GM18873 (cell line): ENCODE data around the gene ANO2.
"Not testable (repeated sequence)": the region's sequence is repeated elsewhere in the genome, so short reads cannot be mapped to it uniquely, and the experiment has no call there.

Source experiments
- ATAC-seq: cut with Tn5 transposase; IDR thresholded peaks from one replicate; pipeline ENCODE4 v1.9.1; 2021; ENCODE audit warnings: mild to moderate bottlenecking, moderate library complexity, moderate number of reproducible peaks; ENCODE audit not compliant: unreplicated experiment, low FRiP score

Gene ANO2

DNA sequence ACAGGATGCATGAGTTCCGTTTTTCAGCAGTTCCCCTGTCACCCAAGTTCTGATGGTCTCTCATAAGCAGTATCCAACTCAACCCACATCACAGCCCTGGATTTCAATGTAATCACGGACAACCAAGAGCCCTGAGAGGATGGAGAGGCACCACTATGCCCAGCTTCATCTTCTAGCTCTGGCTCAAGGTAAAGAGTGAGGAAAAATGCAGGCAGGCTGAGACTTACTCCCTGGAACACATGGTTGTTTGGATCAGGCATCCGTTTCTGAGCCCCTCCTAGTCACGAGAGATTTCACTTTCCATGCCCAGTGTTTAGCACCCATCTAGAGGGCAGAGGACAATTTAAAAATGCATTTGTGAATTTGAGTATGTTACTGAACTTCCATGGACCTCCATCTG lies 45.0 kb downstream of the ANO2 start:
- no peak for ATAC-seq

GRCh38 chr12:5899675-5900074 lies 45.4 kb downstream of the ANO2 start:
- no peak for ATAC-seq

DNA sequence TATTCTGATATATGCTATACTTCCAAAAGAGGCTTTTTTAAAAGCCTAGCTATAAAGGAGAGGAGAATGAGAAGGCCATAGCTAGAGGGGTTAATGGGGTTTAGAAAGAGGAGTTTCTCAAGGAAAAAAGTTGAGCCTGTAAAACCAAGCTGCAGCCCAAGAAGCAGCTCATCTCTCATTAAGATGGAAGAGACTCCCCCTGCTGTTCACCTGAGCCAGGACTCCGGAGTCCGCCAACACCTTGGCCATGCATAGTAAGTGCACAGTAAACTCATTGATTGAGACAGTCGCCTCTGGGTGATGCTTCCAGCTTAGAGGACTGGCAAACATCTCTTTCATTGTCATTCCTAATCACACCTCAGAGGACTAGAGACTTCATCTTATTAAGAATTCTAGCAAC lies 46.2 kb downstream of the ANO2 start:
- no peak for ATAC-seq

- no peak for ATAC-seq
Measured at GRCh38 chr12:5889381-5890047, 55.5 kb downstream of the ANO2 start.

DNA sequence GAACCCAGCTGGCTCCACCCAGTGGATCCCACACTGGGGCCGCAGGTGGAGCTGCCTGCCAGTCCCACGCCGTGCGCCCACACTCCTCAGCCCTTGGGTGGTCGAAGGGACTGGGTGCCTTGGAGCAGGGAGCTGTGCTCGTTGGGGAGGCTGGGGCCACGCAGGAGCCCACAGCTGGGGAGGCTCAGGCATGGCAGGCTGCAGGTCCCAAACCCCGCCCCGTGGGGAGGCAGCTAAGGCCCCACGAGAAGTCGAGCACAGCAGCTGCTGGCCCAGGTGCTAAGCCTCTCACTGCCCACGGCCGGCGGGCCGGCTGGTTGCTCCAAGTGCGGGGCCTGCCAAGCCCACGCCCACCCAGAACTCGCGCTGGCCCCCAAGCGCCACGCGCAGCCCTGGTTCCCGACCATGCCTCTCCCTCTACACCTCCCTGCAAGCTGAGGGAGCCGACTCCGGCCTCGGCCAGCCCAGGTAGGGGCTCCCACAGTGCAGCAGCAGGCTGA lies 56.2 kb downstream of the ANO2 start:
- ATAC-seq: no peak

DNA sequence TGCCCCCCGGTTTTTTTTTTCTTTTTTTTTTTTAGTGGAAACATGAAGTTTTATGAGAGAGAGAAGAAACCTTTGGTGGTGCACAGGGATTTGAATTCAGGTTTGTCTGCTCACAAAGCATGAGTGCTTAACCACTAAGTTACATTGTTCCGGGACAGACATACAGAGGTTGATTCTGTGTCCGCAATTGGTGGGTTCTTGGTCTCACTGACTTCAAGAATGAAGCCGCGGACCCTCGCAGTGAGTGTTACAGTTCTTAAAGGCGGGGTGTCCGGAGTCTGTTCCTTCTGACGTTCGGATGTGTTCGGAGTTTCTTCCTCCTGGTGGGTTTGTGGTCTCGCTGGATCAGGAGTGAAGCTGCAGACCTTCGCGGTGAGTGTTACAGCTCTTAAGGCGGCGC lies 57.2 kb downstream of the ANO2 start:
- ATAC-seq: not testable (repeated sequence)

DNA sequence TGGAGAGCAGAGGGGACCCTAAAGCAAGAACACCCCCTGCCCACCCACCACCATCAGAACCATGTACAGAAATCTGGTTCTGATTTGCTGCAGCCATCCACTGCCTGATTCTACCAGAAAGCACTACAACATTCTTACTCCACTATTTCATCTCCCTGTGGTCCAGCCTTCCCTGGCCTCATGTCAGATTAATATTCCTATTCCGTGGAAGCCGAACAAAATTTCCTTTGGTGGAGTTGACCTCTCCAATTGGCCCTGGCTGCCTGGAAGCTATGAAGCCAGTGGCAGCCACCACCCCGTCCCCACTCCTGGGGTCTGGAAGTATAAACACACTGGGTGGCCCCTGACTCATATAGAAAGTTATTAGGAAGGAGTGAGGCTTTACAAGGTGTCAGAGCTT lies 60.2 kb downstream of the ANO2 start:
- ATAC-seq: no peak

DNA sequence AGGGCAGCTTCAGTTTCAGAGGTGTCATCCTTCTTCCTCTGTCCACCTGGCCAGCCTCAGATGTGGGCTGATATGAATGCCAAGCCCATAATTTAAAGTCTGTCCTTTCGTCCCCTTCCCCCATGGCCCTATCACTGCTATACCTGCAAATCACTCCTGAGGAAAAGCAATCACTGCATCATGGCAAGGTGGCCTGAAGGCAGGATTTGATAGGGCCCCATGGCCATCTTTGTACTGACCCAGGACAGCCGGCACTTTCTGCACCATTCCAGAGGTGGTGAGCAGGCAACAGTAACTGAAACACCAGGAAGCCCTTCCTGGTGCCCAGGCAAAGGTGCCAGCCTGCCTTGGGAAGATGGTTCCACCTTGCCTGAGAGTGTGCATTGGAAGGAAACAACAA lies 60.8 kb downstream of the ANO2 start:
- no peak for ATAC-seq

- no peak for ATAC-seq
Measured at GRCh38 chr12:5882511-5883190, 62.4 kb downstream of the ANO2 start.

DNA sequence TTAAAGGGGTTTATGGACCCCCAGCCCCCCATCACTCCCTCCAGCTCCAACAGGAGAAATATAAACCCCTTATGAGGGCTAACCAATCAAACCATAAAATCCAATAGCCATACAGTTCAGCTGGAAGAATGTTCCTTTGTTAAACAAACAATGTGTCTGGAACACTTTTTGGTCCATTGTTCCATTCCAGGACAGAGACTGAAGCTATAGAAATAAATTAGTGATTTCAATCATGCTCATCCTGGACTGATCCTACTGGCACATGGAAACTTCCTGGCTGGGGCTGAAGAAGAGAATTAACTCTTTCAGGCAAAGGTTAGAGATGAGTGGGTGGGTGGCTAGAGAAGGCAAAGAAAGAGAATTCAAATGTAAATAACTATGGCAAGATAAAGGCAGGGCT lies 63.4 kb downstream of the ANO2 start:
- ATAC-seq: no peak

DNA sequence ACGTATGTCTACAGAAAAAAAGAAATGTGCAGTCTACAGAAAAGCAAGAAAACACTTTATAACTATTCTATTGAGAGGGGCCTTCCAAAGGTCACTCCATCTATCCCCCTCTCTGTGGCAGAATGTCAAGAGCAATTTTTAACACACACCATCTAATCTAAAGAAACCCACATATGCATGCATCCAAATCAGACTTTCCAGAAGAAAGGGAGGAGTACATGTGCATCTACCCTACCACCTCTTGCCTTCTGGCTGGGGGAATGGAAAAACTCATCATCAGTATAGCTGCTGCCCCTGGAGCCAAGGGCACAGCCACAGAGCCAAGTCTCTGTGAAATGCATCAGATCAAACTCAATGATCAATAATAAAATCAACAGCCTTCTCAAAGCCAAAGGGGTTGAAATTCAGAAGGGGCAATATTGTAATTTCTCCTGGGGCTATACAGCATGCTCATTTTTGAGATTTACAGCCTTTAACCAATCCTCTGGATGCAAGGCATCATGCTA lies 63.9 kb downstream of the ANO2 start:
- no peak for ATAC-seq

- no peak for ATAC-seq
Measured at GRCh38 chr12:5875851-5876250, 69.2 kb downstream of the ANO2 start.

GRCh38 chr12:5874514-5874913 lies 70.5 kb downstream of the ANO2 start:
- no peak for ATAC-seq

GRCh38 chr12:5873281-5873919 lies 71.7 kb downstream of the ANO2 start:
- no peak for ATAC-seq

- no peak for ATAC-seq
Measured at GRCh38 chr12:5872745-5873144, 72.3 kb downstream of the ANO2 start.

- ATAC-seq: no peak
Measured at GRCh38 chr12:5871741-5872140, 73.3 kb downstream of the ANO2 start.

GRCh38 chr12:5870183-5870582 lies 74.9 kb downstream of the ANO2 start:
- ATAC-seq: no peak

DNA sequence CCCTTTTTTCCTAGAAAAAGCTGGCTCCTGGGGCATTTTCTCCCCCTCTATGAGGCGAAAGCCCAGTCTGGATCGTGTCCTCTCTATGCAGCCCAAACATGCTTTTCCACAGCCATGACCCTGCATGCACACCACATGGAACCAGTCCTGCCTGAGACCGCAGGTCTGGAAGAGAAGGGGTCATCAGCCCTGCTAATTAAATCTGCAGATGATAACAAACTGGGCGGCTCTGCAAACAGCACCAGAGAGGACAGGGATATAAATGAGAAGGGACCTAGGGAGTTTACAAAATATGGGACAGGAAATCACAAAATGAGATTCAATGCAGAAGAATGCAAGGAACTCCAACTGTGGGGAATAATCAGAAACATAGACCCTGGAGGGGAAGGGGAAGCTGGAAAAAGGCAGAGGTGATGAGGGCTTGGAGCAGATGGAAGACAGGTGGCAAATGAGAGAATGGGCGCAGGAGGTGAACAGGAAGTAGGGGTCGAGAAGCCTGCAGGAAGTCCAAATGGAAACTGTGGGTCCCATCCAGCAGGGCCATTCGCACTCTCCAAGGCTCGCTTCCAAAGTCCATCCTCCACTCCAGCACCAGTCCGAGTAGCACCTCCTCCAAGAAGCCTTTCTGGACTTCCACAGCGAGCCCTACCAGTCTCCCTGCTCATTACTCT lies 76.3 kb downstream of the ANO2 start:
- no peak for ATAC-seq

DNA sequence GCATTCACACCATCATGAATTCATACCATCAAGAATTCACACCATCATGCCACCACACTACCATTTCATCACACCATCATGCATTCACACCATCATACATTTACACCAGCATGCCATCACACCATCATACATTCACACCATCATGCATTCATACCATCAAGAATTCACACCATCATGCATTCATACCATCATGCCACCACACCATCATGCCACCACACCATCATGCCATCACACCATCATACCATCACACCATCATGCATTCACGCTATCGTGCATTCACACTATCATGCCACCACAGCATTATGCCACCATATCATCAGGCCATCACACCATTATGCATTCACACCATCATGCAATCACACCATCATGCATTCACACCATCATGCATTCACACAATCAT lies 79.7 kb downstream of the ANO2 start:
- no peak for ATAC-seq

DNA sequence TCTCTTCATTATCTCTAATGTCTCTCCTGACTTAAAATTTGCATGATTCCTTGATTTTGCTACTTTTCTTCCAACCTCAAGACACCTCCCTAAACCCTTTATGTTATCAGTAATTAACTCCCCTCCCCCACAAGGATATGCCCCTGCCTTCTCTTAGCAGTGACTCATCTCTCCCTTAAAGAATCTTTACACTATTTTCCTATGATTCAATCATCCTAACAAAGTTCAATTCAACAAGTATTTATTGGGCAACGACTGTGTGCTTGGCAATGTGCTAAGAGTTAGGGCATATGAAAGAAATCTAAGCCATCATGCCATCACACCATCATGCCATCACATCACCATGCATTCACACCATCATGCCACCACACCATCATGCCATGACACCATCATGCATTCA lies 80.1 kb downstream of the ANO2 start:
- ATAC-seq: no peak

DNA sequence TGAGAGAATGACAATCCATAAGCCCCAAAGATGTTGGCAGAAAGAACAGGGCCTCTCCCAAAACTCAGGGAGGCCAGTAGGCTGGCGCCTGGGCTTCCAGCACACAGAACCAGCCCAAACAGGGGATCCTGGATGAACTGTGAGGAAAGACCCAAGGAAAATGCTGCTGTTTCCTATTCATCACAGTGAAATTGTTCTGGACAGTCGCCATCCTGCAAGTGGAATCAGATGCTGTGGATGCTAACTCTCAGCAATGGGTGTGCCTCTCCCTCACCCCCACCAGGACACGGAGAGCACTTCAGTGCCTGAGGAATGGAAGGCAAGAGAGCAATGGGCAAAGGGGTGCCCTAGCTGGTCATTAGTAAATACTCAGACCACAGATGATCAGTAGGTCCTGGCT lies 80.8 kb downstream of the ANO2 start:
- no peak for ATAC-seq
